KOPT-K1 (cell line): Measurements from ENCODE around the gene HK3.

Source experiments
- H3K27ac ChIP-seq: fragments of 200-600 bp; sonication (generic); 2 replicates; pipeline ENCODE4 v1.5.1; 2016; ENCODE audit warnings: antibody characterized with exemption, mild to moderate bottlenecking, low read depth, low read length; ENCODE audit not compliant: poor library complexity, severe bottlenecking
- H3K36me3 ChIP-seq: fragments of 200-600 bp; sonication (generic); 2 replicates; pipeline ENCODE4 v1.5.1; 2017; ENCODE audit warnings: antibody characterized with exemption, mild to moderate bottlenecking, low read length, moderate library complexity; ENCODE audit not compliant: insufficient read depth
- H3K9me3 ChIP-seq: fragments of 200-600 bp; sonication (generic); 2 replicates; pipeline ENCODE4 v1.5.1; 2017; ENCODE audit warnings: antibody characterized with exemption, low read length, mild to moderate bottlenecking; ENCODE audit not compliant: insufficient read depth, poor library complexity, severe bottlenecking

HK3 gene

GRCh38 chr5:176856746-176857145, 42.4 kb downstream of the HK3 start:
- Histone ChIP-seq H3K36me3 (no peaks in the 10 kb centered on the region), H3K27ac (no peak overlapping the region), H3K9me3 (no peaks in the 10 kb centered on the region)

- Histone ChIP-seq H3K9me3 (no peaks in the 10 kb centered on the region), H3K27ac (no peak overlapping the region), H3K36me3 (no peaks in the 10 kb centered on the region)
These were observed 43.5 kb downstream of the HK3 start for GRCh38 chr5:176855598-176855997.

GRCh38 chr5:176854164-176854563, 45.0 kb downstream of the HK3 start:
- Histone ChIP-seq H3K27ac (no peak overlapping the region), H3K36me3 (no peaks in the 10 kb centered on the region), H3K9me3 (no peaks in the 10 kb centered on the region)

DNA sequence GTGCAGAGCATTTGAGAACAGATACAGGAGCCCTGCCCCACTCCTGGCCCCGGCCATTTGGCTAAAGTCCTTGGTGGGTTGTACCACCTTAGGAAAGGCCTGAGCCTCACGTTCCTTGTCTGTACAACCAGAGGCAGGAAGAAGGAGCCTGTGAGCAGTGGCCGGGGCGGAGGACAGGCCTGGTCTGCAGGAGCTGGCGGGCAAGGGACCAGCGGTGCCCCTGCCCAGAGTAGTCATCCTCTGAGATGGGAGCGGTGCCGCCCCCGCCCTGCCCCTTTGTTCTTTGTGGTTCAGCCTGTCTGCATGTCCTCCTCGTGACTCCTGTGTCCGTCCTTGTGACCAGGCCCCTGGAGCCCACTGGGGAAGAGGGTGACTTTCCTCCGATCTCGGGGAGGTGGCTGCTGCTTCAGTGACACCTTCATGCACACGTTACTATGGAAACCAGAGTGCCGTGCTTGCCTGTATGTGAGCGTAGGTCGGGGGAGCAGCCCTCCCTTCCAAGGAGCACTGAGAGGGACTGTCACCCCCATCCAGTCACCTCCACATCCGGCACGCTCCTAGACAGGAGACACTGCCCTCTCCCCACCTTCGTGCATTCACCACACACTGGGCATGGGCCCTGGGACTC, 45.9 kb downstream of the HK3 start:
- H3K9me3 ChIP-seq = no peaks in the 10 kb centered on the region
- H3K27ac ChIP-seq = no peak overlapping the region
- H3K36me3 ChIP-seq = no peaks in the 10 kb centered on the region

GRCh38 chr5:176851871-176852658, 47.1 kb downstream of the HK3 start:
- Histone ChIP-seq H3K27ac (no peak overlapping the region), H3K36me3 (no peaks in the 10 kb centered on the region), H3K9me3 (no peaks in the 10 kb centered on the region)

- H3K9me3 ChIP-seq = no peaks in the 10 kb centered on the region
- no peaks in the 10 kb centered on the region for H3K36me3 ChIP-seq
- no peak overlapping the region for H3K27ac ChIP-seq
These were observed 47.8 kb downstream of the HK3 start for GRCh38 chr5:176851380-176851779.

GRCh38 chr5:176850371-176851245, 48.5 kb downstream of the HK3 start:
- no peak overlapping the region for H3K27ac ChIP-seq
- no peaks in the 10 kb centered on the region for H3K36me3 ChIP-seq

GRCh38 chr5:176849611-176850227, 49.4 kb downstream of the HK3 start:
- no peaks in the 10 kb centered on the region for H3K9me3 ChIP-seq
- no peak overlapping the region for H3K27ac ChIP-seq
- no peaks in the 10 kb centered on the region for H3K36me3 ChIP-seq

More at GRCh38 chr5:176850371-176851245, 48.5 kb downstream of the HK3 start:
- no peaks in the 10 kb centered on the region for H3K9me3 ChIP-seq

DNA sequence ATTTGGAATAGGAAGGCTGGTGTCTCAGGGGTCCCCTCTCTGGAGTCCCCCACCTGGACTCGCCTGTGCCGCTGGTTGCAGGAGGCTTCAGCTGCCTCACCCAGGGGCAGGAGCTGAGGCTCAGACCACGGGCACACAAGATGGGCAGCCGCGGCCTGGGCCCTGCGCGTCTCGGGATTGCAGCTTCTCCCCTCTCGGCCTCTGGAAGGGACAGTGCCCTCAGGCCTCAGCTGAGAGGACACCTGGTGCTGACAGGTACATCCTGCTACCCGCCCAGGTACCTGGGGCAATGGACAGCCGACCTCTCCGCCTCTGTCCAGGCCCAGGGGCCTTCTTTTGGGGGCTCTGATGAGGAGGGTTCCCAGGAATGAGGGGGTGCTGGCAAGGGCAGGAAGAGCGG, 50.5 kb downstream of the HK3 start:
- Histone ChIP-seq H3K27ac (no peak overlapping the region), H3K36me3 (no peaks in the 10 kb centered on the region), H3K9me3 (no peaks in the 10 kb centered on the region)

- Histone ChIP-seq H3K9me3 (no peaks in the 10 kb centered on the region), H3K36me3 (no peaks in the 10 kb centered on the region)
These were observed 51.3 kb downstream of the HK3 start for GRCh38 chr5:176847726-176848290.

DNA sequence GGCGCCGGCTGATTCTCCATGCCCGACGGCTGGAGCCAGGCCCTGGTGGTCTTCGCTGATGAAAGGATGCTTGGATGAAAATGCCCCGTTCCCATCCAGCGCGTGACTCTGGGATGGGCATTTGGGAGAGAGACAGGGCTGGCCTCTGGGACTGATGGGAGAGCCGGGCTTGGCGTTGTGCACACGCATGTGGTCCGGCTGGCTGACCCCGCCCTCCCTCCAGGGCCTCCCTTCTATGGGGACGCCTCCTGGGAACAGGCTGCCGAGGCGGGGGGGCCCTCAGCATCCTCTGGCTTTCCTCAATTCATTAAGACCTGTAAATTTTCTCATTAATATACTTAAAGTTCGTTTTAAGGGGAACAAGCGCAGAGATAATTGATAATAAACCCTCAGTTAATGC, 52.0 kb downstream of the HK3 start:
- no peak overlapping the region for H3K27ac ChIP-seq
- no peaks in the 10 kb centered on the region for H3K36me3 ChIP-seq
- no peaks in the 10 kb centered on the region for H3K9me3 ChIP-seq

More at GRCh38 chr5:176847726-176848290, 51.3 kb downstream of the HK3 start:
- H3K27ac ChIP-seq = no peak overlapping the region

- H3K27ac ChIP-seq = no peak overlapping the region
- no peaks in the 10 kb centered on the region for H3K9me3 ChIP-seq
- H3K36me3 ChIP-seq = no peaks in the 10 kb centered on the region
These were observed 52.6 kb downstream of the HK3 start for GRCh38 chr5:176846335-176847140.

GRCh38 chr5:176845392-176845713, 53.8 kb downstream of the HK3 start:
- no peak overlapping the region for H3K27ac ChIP-seq
- no peaks in the 10 kb centered on the region for H3K36me3 ChIP-seq
- no peaks in the 10 kb centered on the region for H3K9me3 ChIP-seq

DNA sequence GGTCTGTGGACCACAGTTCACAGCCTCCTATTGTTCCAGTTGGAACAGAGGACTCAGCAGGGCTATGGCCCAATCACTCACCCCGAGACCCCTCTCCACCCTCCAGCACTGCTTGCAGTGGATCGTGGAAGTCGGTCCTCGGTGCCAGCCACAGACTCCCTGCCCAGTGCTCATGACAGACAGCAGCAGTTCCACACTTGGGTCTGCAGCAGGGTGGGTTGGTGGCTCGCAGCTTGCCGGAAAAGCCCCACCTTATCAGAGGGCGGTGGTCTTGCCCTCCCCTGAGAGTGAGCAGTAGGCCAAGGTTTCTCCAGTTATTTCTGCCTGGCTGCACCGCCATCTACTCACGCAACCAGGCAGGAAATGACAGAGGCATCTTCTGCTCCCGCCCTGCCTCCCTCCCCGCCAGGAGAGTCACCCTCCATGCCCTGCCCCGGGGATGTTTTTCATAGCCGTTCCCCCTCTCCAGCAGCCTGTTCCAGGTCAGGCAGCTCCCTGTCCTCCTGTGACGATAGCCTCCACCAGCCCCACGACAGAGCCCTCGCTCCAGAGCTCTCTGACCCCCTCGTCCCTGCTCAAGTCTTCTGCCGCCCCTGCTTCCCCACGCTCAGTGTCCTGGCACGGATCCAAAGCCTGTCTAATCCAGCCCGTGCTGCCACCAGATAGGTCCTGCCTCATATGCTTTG, 54.3 kb downstream of the HK3 start:
- Histone ChIP-seq H3K27ac (no peak overlapping the region), H3K9me3 (no peaks in the 10 kb centered on the region), H3K36me3 (no peaks in the 10 kb centered on the region)
